DND-41 (cell line): ENCODE data around the gene DLK2.

Source experiments
- EZH2 ChIP-seq: IDR thresholded peaks from 3 replicates; pipeline ENCODE4 v1.6.1; 2012; ENCODE audit warnings: borderline replicate concordance, low read depth, mild to moderate bottlenecking, moderate library complexity, low read length, inconsistent platforms; ENCODE audit not compliant: severe bottlenecking
- TF ChIP-seq, protein P1 (sequence below): IDR thresholded peaks from 2 replicates; pipeline ENCODE4 v1.5.1; 2012; ENCODE audit warnings: borderline replicate concordance, low read length, moderate library complexity, mild to moderate bottlenecking; ENCODE audit not compliant: poor library complexity, severe bottlenecking; ENCODE audit errors: extremely low read depth

- TF ChIP-seq, protein P1, sequence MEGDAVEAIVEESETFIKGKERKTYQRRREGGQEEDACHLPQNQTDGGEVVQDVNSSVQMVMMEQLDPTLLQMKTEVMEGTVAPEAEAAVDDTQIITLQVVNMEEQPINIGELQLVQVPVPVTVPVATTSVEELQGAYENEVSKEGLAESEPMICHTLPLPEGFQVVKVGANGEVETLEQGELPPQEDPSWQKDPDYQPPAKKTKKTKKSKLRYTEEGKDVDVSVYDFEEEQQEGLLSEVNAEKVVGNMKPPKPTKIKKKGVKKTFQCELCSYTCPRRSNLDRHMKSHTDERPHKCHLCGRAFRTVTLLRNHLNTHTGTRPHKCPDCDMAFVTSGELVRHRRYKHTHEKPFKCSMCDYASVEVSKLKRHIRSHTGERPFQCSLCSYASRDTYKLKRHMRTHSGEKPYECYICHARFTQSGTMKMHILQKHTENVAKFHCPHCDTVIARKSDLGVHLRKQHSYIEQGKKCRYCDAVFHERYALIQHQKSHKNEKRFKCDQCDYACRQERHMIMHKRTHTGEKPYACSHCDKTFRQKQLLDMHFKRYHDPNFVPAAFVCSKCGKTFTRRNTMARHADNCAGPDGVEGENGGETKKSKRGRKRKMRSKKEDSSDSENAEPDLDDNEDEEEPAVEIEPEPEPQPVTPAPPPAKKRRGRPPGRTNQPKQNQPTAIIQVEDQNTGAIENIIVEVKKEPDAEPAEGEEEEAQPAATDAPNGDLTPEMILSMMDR = no peak
- TF ChIP-seq EZH2 = no peak
Observed at GRCh38 chr6:43478008-43478372, 22.6 kb upstream of the DLK2 start.
